KBM-7 (cell line): ENCODE results near the gene TRIM47.
"Not testable (repeated sequence)": the region's sequence is repeated elsewhere in the genome, so short reads cannot be mapped to it uniquely, and the experiment has no call there.

Experiments
- DNase-seq: peaks from one replicate; pipeline ENCODE4 v3.0.0-alpha.2; 2015
- in situ Hi-C: fragments of 300-500 bp; cut with MboI; formaldehyde crosslinking; loops from 2 replicates; pipeline ENCODE4 v1.14.3; 2020; ENCODE audit warnings: low sequenced_read_pairs, low pct_unique_long_range_greater_than_20kb, mixed read lengths

Gene TRIM47

DNA sequence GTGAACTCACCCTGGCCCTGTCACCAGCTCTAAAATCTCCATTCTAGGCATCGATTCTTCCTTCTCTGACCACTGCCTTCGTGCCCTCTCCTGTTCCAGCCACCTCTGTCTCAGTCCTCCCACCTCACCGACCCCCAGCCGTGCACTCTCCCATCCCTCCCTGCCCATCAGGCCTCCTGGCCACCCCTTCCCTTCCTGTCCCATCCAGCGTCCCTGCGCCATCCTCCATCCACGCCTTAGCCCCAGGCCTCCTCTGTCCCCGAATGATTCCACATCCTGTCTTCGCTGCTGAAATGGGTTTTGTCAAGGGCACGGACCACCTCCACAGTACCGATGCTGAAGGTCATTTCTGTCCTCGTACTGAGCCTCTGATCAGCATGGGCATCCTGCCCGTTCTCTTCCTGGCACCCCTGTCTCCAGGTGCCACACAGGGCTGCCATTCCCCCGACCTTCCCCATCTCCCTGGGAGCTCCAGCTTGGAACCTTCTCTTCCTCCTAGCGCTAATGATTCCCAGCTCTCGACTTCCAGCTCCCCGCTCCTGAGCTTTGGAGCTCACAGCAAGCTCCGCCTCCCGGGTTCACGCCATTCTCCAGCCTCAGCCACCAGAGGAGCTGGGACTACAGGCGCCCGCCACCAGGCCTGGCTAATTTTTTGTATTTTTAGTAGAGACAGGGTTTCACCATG lies 15.8 kb upstream of the TRIM47 start:
- DNase-seq: no peak
- in situ Hi-C loops: no loop called here

DNA sequence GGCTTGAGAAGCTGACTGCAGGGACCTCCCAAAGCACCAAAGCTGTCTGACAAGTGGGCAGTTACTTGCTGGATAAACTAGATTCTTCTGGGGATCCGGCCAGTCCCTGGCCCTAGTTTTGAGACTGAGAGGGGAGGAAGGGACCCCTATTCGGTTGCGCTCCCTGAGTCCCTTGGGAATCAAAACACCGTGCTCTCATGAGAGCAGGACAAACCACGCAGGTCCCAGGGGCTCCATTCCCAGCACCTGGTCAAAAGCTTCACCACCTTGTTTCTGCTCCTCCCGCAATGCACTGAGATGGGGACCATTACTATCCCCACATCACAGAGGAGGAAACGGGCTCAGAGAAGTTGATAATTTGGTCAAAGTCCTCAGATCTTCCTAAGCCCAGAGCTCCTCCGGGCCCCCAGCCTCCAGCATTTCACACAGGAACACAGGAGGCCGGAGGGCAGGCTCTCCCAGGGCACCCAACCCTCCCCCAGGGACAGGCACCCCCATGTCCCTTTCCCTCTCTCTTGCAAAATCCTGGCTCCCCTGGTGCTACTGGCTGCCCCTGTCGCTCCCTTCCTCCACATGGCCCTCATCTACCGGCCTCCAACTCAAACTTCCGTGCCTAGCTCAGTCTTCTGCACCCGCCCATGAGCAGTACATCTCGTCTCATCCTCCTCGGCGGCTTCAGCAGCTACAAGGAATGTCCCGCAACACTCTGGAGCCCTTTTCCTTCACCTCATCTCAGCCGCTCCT lies 15.1 kb upstream of the TRIM47 start:
- in situ Hi-C loops: no loop called here
- DNase-seq: no peak

DNA sequence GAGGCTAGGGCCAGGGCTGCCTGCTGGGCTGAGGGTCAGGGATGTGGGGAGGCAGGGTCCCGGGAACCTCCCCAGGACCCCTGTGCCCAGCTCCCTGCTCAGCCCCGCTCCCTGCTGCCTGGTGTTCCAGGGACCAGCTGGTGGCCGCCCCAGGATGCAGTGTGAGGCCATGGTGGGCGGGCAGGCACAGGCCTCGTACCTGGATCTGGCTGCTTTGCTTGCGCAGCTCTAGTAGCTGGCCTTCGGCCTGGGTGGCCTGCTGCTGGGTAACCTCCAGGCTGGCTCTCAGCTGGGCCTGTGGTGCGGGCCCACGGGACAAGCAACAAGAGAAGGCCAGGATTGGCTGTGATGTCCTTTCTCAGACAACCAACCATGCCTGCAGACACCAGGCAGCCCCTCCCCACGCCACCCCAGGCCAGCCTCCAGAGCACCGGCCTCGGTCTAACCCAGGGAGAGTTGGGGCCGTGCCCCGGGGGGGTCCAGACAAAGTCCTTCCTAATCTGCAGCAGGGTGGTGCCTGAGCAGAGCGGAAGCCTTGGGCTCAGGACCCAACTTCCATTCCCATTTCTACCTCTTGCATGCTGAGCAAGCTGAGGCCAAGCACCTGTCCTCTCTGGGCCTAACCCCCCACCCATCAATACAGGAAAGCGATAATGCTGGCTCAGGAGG lies 14.3 kb upstream of the TRIM47 start:
- no peak for DNase-seq
- in situ Hi-C loops: no loop called here

DNA sequence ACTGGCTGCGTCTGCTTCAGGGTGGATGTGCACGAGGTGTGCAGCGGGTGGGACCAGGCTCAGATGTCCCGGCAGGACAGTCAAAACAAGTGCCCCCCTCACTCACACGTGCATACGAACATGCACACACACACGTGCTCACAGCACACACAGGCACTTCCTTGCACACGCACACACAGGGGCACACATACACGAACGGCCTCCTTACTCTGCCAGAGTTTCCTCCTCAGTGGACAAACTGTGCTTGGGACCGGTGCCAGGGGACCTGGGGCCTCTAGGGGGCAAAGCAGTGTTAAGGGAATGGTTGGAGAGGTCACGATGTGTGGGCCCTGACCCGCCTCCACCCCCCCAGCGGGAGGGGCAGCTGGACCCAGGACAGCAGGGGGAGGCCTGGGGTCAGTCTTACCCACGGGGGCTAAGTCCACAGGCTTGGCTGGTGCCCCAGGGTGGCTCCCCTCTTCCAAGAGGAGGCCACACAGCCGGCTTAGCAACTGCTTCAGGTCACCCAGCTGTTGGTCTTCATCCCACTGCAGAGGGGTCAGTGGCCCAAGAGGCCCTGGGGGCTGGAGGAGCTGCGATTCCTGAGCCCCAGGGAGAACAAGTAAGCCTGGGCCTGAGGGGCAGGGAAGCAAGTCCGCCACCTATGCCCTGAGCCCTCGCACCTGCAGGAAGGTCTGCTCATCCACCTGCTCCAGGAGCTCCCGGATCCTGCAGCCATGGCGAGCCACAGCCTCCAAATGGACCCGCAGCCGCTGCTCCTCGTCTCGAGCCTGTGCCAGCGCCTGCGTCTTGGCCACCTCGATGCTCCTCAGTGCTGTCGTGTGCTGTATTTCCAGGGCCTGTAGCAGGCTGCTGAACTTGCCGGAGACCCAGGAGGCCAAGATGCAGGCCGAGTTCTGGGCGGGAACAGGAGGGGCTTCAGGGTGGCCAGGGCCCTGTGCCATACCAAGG lies 13.5 kb upstream of the TRIM47 start:
- no peak for DNase-seq
- in situ Hi-C loops: no loop called here

DNA sequence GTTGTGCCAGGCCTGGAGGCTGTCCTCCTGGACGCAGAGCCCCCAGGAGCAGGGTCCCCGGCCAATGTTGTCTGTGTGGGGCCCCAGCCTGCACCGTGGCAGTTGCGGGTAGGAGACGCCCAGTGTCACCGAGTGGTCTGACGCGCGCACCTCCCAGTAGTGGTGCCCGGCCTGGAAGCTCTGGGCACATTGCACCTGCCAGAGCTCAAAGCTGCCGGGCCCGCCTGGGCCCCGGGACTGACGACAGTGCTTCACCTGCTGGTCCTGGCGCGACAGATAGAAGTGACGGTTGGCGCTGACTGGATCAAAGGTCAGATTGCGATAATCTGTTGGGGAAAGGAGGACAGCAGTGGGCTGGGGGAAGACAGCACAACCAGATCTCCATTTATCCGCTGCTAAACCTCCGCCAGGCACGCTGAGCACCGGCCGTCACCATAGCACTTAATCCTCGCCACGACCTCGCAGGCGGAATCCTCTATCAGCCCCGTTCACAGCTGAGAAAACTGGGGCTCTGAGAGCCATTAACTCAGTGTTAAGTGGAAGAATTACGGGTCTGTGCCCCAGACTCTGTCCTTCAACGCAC lies 12.7 kb upstream of the TRIM47 start:
- no peak for DNase-seq

GRCh38 chr17:75889454-75889853 lies 11.1 kb upstream of the TRIM47 start:
- in situ Hi-C loops: no loop called here

More for the DNA sequence above, 12.7 kb upstream of the TRIM47 start:
- in situ Hi-C loops: no loop called here

DNA sequence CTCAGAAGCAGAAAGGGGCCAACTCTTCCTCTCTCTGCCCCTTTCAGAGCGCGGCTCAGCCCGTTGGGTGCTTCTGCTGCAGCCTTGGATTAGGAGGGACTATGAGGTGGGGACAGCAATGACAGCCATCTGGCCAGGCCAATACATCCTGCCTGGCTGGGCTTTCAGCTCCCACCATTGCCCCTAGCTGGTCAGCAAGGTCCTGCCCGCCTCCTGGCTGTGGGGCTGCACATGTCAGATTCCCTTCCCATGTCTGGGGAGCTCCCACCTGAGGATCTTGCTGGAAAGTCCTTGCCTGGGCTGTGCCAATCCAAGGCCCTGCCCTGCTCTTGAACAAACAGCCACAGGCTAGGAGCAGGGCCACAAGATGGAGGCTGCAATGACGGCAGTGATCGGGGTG lies 10.1 kb upstream of the TRIM47 start:
- in situ Hi-C loops: no loop called here
- DNase-seq: no peak

More at GRCh38 chr17:75889454-75889853, 11.1 kb upstream of the TRIM47 start:
- peak; percentile 25 for DNase-seq

DNA sequence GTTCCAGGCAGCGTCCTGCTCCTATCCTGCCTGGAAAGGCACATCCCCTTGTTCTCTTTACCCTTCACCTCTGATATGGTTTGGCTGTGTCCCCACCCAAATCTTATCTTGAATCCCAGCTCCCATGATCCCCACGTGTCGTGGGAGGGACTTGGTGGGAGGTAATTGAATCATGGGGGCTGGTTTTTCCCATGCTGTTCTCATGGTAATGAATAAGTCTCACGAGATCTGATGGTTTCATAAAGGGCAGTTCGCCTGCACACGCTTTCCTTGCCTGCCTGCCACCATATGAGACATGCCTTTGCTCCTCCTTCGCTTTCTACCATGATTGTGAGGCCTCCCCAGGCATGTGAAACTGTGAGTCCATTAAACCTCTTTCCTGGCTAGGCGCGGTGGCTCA lies 7.5 kb upstream of the TRIM47 start:
- DNase-seq, in situ Hi-C loops: not testable (repeated sequence)

DNA sequence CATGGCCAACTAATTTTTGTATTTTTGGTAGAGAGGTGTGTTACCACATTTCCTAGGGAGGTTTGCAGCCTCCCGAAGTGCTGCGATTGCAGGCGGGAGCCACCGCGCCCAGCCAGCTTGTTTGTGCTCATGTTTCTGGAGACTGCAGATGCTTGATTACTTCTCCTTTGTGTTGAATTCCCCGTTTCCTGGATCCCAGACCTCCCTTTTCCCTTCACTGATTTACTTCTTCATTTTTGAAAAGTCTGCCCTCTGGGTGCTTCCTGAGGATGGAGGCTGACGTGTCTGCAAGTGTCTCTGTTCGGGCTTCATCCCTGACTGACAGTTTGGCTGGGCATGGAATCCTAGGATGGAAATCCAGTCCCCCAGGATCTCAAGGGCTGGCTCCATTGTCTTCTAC lies 7.0 kb upstream of the TRIM47 start:
- peak; percentile 83 for DNase-seq
- in situ Hi-C loops: no loop called here

- in situ Hi-C loops: no loop called here
- DNase-seq: no peak
Measured at GRCh38 chr17:75881678-75882454, 3.5 kb upstream of the TRIM47 start.

- no peak for DNase-seq
- in situ Hi-C loops: no loop called here
Measured at GRCh38 chr17:75880266-75880665, 1.9 kb upstream of the TRIM47 start.

DNA sequence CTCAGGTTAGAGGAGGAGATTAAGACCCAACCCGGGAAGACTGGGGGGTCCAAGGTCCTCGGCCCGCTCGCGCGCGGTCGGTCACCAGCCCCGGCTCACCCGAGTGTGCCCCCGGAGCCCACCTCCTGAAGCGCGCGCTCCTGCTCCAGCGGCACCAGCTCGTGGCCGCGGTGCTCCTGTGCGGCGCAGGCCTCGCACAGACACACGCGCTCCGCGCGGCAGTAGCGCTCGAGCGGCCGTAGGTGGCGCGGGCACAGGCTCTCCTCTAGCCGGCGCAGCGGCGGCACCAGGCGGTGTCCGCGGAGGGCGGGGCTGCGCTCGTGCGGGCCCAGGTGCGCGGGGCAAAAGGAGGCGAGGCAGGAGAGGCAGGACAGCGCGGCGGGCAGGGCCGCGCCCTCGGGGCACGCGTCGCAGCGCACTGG lies 618 bp downstream of the TRIM47 start:
- peak; percentile 73 for DNase-seq
- in situ Hi-C loops: no loop called here

DNA sequence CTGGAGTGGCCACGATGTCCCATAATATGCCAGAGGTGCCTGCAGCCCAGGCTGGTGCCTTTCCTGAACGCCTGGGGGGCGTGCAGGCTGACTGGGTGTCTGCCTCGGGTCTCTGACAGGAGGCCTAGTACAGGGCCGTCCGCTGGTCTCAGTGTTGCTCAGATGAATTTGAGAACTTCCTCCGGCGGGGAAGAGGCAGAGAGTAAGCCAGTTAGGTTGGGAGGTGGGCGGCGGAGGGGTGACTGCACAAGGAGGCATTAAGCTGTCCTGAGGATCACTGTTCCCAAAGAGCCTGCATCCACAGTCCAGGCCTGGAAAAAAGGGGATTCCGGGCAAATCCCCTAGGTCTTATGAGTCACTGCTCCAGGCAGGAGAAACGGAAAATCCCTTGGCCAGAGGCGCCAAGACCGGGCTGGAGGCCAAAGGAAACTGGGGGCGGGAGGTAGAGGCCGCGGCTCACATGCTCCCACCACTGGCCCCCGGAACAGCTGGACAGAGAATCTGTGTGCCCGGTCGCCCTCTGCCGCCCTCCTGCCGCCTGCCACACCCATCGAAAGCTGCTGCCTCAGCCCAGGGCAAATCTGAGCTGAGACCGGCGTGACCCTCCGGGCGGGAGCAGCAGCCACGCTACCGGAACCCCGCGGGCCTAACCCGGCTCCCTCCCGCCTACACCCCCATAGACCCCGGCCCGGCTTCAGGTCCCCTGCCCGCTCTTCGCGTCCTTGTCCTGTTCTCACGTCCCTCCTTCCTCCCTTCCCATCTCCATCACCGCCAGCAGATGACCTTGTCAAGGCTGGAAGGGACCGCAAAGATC lies 1.2 kb downstream of the TRIM47 start:
- DNase-seq: no peak
- in situ Hi-C loops: no loop called here

- DNase-seq: no peak
Measured at GRCh38 chr17:75876190-75876937, 2.0 kb downstream of the TRIM47 start.

DNA sequence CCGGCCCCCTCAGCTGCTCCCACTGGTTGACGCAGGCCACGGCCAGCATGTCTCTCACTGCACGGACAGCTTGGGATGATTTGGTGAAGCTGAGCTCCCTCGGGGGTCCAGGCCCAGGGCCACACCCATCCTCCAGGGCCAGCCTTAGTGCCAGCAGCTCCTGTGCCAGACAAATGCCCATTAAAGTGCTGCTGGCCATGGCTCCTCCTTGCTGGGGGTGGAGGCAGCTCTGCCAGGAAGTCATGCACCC lies 2.5 kb downstream of the TRIM47 start:
- DNase-seq: no peak
- in situ Hi-C loops: no loop called here

More at GRCh38 chr17:75876190-75876937, 2.0 kb downstream of the TRIM47 start:
- in situ Hi-C loops: no loop called here

DNA sequence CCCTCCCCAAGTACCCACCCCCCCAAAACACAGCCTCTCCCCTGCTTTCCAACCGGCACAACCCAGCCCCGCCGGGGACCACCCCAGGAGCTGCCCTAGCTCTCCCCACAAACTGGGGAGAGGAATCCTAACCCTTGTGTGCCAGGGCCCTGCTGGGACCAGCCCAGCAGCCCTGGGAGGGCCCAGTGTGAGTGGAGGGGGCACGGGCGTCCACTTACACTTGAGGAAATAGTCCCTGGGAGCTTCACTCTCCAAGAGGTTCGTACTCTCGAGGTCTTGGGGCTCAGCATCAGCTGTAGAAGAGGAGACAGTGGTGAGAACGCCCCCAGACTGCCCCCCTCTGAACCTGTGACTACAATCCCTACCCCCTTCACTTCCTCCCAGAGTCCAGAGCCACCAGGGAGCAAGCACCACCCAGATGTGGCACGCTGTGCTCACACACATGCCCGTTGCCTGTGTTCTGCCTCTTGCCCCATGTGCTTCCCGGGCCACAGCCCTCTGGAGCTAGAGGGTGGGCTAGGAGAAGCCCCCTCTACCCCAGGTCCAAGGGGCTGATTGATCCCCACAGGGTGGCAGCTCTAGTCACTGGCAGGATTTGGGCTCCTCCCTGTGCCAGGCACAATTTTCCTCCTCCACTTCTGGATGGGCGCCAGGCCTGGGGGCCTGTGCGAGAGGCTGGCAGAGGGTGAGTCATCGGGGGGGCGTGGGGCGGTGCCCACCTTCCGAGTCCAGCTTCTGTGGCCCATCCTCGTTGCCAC lies 3.0 kb downstream of the TRIM47 start:
- in situ Hi-C loops: no loop called here
- DNase-seq: no peak
